ENCODE measurements around the gene YWHAG. TPM values are rescaled to one million over a fixed set of nuclear protein-coding genes. Genes with fewer than 3 reads are reported as not detected.
A peak's percentile ranks its signal among the peaks of the same experiment; 100 is the strongest.

YWHAG gene
- polyA plus RNA-seq, 1 donor = 94.7 TPM

GRCh38 chr7:76383089-76383944, 24.5 kb upstream of the YWHAG start:
- Histone ChIP-seq H3K27ac (ENCODE audit: low read length) (no peak overlapping the region), H3K9me3 (ENCODE audit: control insufficient read depth, low read depth, low read length) (no peaks in the 10 kb centered on the region), H3K4me1 (ENCODE audit: control insufficient read depth, insufficient read depth, low read length) (peaks cover 6% of the 10 kb centered on the region), H3K4me3 (ENCODE audit: low read length) (no peak overlapping the region), H3K27me3 (ENCODE audit: control insufficient read depth, insufficient read depth, low read length) (no peaks in the 10 kb centered on the region), H3K36me3 (ENCODE audit: control insufficient read depth, insufficient read depth, low read length) (no peaks in the 10 kb centered on the region)
- DNase-seq = no peak
- 35% methylated on average over 4 of the region's 13 CpGs for WGBS (ENCODE audit: insufficient coverage, low lambda C conversion rate)

- Histone ChIP-seq H3K36me3 (ENCODE audit: control insufficient read depth, insufficient read depth, low read length) (no peaks in the 10 kb centered on the region), H3K4me1 (ENCODE audit: control insufficient read depth, insufficient read depth, low read length) (peaks cover 6% of the 10 kb centered on the region), H3K27ac (ENCODE audit: low read length) (no peak overlapping the region), H3K9me3 (ENCODE audit: control insufficient read depth, low read depth, low read length) (no peaks in the 10 kb centered on the region), H3K4me3 (ENCODE audit: low read length) (no peak overlapping the region), H3K27me3 (ENCODE audit: control insufficient read depth, insufficient read depth, low read length) (no peaks in the 10 kb centered on the region)
- WGBS (ENCODE audit: insufficient coverage, low lambda C conversion rate) = no CpG with 5 or more reads among the region's 7 CpGs
- no peak for DNase-seq
Observed at GRCh38 chr7:76381814-76382213, 23.0 kb upstream of the YWHAG start.

DNA sequence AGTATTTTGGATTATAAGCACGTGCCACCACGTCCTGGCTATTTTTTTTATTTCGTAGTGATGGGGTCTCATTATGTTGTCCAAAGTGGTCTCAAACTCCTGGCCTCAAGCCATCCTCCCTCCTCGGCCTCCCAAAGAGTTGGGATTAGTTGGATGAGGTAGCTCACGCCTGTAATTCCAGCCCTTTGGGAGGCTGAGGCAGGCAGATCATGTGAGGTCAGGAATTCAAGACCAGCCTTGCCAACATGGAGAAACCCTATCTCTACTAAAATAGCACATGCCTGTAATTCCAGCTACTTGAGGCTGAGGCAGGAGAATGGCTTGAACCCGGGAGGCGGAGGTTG, 21.8 kb upstream of the YWHAG start:
- H3K36me3 ChIP-seq (ENCODE audit: control insufficient read depth, insufficient read depth, low read length) = no peaks in the 10 kb centered on the region
- H3K4me3 ChIP-seq (ENCODE audit: low read length) = peak overlapping the region; percentile 58
- DNase-seq = no peak
- no peaks in the 10 kb centered on the region for H3K9me3 ChIP-seq (ENCODE audit: control insufficient read depth, low read depth, low read length)
- peaks cover 6% of the 10 kb centered on the region for H3K4me1 ChIP-seq (ENCODE audit: control insufficient read depth, insufficient read depth, low read length)
- no peaks in the 10 kb centered on the region for H3K27me3 ChIP-seq (ENCODE audit: control insufficient read depth, insufficient read depth, low read length)
- H3K27ac ChIP-seq (ENCODE audit: low read length) = peak overlapping the region; percentile 88
- WGBS (ENCODE audit: insufficient coverage, low lambda C conversion rate) = no CpG with 5 or more reads among the region's 7 CpGs

DNA sequence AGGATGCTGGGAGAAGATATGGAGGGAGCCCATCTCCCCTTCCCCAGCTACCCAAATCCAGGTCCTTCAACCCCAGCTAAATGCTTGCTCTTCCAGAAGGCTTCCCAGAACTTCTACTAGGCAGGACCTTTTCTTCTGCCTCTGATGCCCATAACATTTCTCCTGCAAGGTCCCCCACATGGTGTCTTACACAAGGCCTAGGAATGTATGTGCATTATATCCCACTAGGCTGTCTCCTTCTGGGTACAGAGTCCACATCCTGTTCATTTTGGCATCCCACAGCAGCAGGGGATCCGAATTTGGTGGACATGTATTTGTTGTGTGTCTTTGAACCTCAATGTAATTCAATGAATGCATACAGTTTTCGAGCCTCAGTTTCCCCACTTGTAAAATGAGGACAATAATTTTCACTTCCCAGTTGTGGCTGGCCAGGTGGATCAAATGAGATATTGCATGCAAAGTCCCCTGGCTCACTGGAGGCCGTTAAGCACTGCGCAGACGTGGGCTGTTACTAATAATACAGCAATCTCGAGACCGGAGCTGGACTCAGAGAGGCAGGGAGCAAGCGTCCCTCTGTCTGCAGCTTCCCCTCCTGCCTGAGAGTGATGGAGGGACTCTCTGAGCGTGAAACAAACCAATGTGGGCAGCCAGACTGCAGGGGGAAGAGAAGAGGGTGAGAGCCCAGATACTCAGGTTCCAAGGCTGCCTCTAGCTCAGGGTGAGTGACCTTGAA, 18.6 kb upstream of the YWHAG start:
- Histone ChIP-seq H3K36me3 (ENCODE audit: control insufficient read depth, insufficient read depth, low read length) (no peaks in the 10 kb centered on the region), H3K9me3 (ENCODE audit: control insufficient read depth, low read depth, low read length) (no peaks in the 10 kb centered on the region), H3K27ac (ENCODE audit: low read length) (no peak overlapping the region), H3K4me1 (ENCODE audit: control insufficient read depth, insufficient read depth, low read length) (peaks cover 6% of the 10 kb centered on the region), H3K27me3 (ENCODE audit: control insufficient read depth, insufficient read depth, low read length) (no peaks in the 10 kb centered on the region), H3K4me3 (ENCODE audit: low read length) (no peak overlapping the region)
- no CpG with 5 or more reads among the region's 9 CpGs for WGBS (ENCODE audit: insufficient coverage, low lambda C conversion rate)
- no peak for DNase-seq

DNA sequence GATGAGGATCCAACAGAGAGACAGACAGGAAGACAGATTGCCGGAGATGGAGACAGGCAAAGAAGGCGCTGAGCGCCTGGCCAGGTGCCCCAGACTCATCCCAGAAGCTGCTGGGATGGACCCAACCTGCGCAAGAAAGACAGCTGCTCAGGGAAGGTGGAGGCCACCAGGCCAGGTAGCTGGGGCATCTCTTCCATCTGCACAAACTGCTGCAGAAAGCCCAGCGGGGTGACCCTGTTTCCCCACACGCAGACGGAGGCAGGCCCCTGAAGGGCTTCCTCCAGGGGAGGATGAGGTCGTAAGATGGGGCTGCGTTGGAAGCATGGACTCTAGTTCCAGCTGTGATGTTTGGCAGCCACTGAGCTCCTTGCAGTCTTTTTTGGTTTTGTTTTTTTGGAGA, 16.5 kb upstream of the YWHAG start:
- WGBS (ENCODE audit: insufficient coverage, low lambda C conversion rate) = no CpG with 5 or more reads among the region's 9 CpGs
- Histone ChIP-seq H3K4me1 (ENCODE audit: control insufficient read depth, insufficient read depth, low read length) (peaks cover 6% of the 10 kb centered on the region), H3K27ac (ENCODE audit: low read length) (no peak overlapping the region), H3K9me3 (ENCODE audit: control insufficient read depth, low read depth, low read length) (no peaks in the 10 kb centered on the region), H3K4me3 (ENCODE audit: low read length) (no peak overlapping the region), H3K36me3 (ENCODE audit: control insufficient read depth, insufficient read depth, low read length) (no peaks in the 10 kb centered on the region), H3K27me3 (ENCODE audit: control insufficient read depth, insufficient read depth, low read length) (no peaks in the 10 kb centered on the region)
- no peak for DNase-seq

DNA sequence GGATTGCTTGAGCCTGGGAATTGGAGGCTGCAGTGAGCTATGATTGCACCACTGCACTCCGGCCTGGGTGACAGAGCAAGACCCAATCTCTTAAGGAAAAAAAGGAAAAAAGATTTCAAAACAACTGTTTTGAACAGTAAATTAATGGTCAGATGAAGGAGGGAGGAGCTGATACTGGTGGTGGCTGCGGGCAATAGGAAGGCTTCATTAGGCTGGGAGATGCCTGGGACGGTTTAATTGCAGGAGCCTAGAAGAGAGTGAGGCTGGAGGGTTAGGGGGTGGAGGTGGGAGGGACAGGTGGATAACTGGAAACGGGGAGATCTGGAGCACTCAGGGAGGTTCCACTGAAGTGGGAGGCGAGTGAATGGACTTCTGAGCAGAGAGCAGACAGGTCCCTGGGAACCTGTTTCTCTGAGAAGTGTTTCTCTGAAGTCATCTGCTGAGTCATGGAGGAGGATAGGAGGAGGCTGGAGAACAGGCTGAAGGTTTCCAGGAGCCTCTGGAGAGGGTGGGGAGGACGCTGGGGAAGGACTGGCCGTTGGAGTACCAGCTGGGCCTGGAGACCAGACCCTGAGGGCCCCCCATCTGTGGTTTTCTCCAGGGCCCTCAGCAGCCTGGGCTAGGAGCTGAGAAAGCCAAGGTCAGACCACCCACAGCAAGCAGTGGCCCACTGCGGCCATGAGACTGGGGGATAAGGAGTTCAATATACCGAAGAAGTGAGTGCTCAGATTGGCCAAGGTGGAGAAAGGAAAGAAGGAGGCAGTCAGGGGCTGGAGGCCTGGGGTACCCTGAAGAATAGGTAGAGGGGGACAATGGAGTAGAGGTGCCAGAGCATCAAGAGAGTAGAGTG, 14.4 kb upstream of the YWHAG start:
- no peaks in the 10 kb centered on the region for H3K9me3 ChIP-seq (ENCODE audit: control insufficient read depth, low read depth, low read length)
- WGBS (ENCODE audit: insufficient coverage, low lambda C conversion rate) = 86% methylated on average over 1 of the region's 9 CpGs
- DNase-seq = peak; percentile 30 to 33
- no peak overlapping the region for H3K27ac ChIP-seq (ENCODE audit: low read length)
- H3K4me3 ChIP-seq (ENCODE audit: low read length) = no peak overlapping the region
- H3K4me1 ChIP-seq (ENCODE audit: control insufficient read depth, insufficient read depth, low read length) = no peaks in the 10 kb centered on the region
- no peaks in the 10 kb centered on the region for H3K27me3 ChIP-seq (ENCODE audit: control insufficient read depth, insufficient read depth, low read length)
- no peaks in the 10 kb centered on the region for H3K36me3 ChIP-seq (ENCODE audit: control insufficient read depth, insufficient read depth, low read length)

DNA sequence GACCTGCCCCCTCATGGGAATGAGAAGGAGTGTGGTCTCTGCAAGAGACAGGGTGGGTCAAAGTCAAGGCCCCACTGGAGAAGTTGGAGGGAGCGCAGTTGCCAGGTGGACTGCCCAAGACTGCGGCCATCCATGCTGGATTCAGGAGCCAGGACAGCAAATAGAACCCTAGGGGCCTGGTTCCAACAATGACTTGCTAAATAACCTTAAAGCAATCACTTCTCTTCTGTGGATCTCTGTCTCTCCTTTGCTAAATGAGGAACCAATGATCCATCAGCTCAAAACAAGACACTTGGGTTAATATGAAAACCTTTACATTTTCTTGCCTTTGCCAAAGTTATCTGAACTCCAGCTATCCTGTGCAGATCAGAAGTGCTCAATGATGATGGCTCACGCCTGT, 12.6 kb upstream of the YWHAG start:
- Histone ChIP-seq H3K9me3 (ENCODE audit: control insufficient read depth, low read depth, low read length) (no peaks in the 10 kb centered on the region), H3K27me3 (ENCODE audit: control insufficient read depth, insufficient read depth, low read length) (no peaks in the 10 kb centered on the region), H3K27ac (ENCODE audit: low read length) (no peak overlapping the region), H3K36me3 (ENCODE audit: control insufficient read depth, insufficient read depth, low read length) (no peaks in the 10 kb centered on the region), H3K4me1 (ENCODE audit: control insufficient read depth, insufficient read depth, low read length) (no peaks in the 10 kb centered on the region), H3K4me3 (ENCODE audit: low read length) (no peak overlapping the region)
- WGBS (ENCODE audit: insufficient coverage, low lambda C conversion rate) = no CpG with 5 or more reads among the region's 3 CpGs
- DNase-seq = no peak

GRCh38 chr7:76369018-76369417, 10.2 kb upstream of the YWHAG start:
- H3K27ac ChIP-seq (ENCODE audit: low read length) = no peak overlapping the region
- no CpG with 5 or more reads among the region's 6 CpGs for WGBS (ENCODE audit: insufficient coverage, low lambda C conversion rate)
- H3K9me3 ChIP-seq (ENCODE audit: control insufficient read depth, low read depth, low read length) = no peaks in the 10 kb centered on the region
- H3K4me1 ChIP-seq (ENCODE audit: control insufficient read depth, insufficient read depth, low read length) = peaks cover 7% of the 10 kb centered on the region
- no peak overlapping the region for H3K4me3 ChIP-seq (ENCODE audit: low read length)
- H3K36me3 ChIP-seq (ENCODE audit: control insufficient read depth, insufficient read depth, low read length) = no peaks in the 10 kb centered on the region
- no peaks in the 10 kb centered on the region for H3K27me3 ChIP-seq (ENCODE audit: control insufficient read depth, insufficient read depth, low read length)
- DNase-seq = no peak

GRCh38 chr7:76368190-76368589, 9.4 kb upstream of the YWHAG start:
- no peaks in the 10 kb centered on the region for H3K9me3 ChIP-seq (ENCODE audit: control insufficient read depth, low read depth, low read length)
- H3K36me3 ChIP-seq (ENCODE audit: control insufficient read depth, insufficient read depth, low read length) = no peaks in the 10 kb centered on the region
- H3K4me3 ChIP-seq (ENCODE audit: low read length) = no peak overlapping the region
- no peaks in the 10 kb centered on the region for H3K27me3 ChIP-seq (ENCODE audit: control insufficient read depth, insufficient read depth, low read length)
- H3K27ac ChIP-seq (ENCODE audit: low read length) = no peak overlapping the region
- H3K4me1 ChIP-seq (ENCODE audit: control insufficient read depth, insufficient read depth, low read length) = peaks cover 7% of the 10 kb centered on the region
- no CpG with 5 or more reads among the region's 8 CpGs for WGBS (ENCODE audit: insufficient coverage, low lambda C conversion rate)
- no peak for DNase-seq

DNA sequence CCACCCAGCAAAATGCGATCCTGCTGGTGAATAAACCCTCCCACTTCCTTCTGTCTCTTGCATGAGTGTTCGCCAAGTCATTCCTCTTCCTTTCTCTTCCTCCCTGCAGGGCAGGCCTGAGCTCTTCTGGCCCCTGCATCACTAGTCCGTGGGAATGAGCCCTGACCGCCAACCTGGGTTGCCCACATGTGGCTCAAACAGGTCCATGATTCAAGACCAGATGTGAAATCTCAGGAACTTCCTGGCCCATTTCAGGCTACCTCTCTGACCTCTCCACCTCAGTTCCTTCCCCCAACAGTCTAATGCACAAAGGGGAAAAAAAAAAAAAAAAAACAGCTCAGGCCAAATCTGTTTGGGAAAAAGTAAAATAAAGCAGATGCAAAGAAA, 5.4 kb upstream of the YWHAG start:
- Histone ChIP-seq H3K36me3 (ENCODE audit: control insufficient read depth, insufficient read depth, low read length) (no peaks in the 10 kb centered on the region), H3K4me1 (ENCODE audit: control insufficient read depth, insufficient read depth, low read length) (peaks cover 12% of the 10 kb centered on the region), H3K27me3 (ENCODE audit: control insufficient read depth, insufficient read depth, low read length) (no peaks in the 10 kb centered on the region), H3K4me3 (ENCODE audit: low read length) (no peak overlapping the region), H3K9me3 (ENCODE audit: control insufficient read depth, low read depth, low read length) (no peaks in the 10 kb centered on the region), H3K27ac (ENCODE audit: low read length) (peak overlapping the region; percentile 43)
- peak in 1 of 2 donors; percentile 24 for DNase-seq
- WGBS (ENCODE audit: insufficient coverage, low lambda C conversion rate) = no CpG with 5 or more reads among the region's 4 CpGs
